ENCODE results near the gene SLC4A1.

Gene SLC4A1

DNA sequence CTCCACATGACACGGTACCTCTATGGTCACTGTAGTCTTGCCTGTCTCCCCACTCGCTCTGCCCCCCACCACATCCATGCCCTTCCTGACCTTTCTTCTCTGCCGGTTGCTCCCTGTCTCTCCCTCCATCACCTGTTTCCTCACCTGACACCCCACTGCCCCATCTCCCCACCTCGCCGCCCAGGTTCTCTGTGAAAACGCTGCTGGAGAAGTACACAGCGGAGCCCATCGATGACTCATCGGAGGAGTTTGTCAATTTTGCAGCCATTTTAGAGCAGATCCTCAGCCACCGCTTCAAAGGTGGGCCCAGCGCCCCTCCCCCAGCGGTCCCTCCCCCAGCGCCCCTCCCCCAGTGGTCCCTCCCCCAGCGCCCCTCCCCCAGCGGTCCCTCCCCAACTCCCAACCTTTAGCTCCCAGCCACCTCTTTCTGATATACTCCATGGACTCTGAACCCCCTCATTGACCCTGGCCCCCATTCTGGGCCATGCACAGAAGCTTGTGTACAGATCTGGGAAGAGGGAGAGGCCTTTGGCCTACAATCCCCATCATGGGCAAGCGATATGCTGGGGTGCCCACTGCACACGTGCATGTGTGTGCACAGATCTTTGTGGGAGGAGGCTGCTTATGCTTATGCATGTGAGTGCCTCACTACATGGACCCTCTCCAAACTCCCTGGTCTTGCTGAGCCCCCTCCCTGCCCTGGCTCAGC, 44.6 kb upstream of the SLC4A1 start:
- TF ChIP-seq, protein P1, sequence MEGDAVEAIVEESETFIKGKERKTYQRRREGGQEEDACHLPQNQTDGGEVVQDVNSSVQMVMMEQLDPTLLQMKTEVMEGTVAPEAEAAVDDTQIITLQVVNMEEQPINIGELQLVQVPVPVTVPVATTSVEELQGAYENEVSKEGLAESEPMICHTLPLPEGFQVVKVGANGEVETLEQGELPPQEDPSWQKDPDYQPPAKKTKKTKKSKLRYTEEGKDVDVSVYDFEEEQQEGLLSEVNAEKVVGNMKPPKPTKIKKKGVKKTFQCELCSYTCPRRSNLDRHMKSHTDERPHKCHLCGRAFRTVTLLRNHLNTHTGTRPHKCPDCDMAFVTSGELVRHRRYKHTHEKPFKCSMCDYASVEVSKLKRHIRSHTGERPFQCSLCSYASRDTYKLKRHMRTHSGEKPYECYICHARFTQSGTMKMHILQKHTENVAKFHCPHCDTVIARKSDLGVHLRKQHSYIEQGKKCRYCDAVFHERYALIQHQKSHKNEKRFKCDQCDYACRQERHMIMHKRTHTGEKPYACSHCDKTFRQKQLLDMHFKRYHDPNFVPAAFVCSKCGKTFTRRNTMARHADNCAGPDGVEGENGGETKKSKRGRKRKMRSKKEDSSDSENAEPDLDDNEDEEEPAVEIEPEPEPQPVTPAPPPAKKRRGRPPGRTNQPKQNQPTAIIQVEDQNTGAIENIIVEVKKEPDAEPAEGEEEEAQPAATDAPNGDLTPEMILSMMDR (IDR thresholded peaks at IDR 0.05; ENCODE audit: low read depth, low read length), result no peak
- no peak overlapping the region for H3K4me3 ChIP-seq (ENCODE audit: low read depth, low read length)

DNA sequence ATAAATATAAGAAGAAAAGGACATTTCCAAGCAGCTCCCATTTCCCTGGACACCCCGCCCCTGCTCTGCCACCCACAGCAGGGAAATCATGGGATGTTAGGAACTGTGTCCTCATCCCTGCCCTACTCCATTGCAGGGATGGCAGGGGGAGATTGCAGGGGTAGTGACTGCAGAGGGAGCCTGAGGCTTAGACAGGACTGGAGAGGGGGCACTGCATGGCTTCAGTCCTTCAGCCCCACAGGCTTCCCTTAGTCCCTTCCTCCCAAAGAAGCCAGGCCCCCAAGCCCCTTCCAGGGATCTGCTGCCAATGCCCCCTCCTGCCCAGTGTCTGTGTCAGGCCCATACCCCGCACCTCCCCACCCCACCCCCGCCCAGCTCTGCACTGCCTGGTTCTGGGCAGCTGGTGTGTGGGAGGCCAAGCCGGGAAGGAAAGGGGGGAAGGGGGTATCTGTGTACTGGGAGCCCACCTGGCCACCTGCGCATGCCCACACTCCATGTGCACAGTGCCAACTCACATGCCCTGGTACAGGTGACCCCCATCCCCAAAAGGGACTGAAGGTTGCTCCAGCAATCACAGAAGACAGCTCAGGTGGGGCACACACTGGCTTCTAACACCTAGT, 43.7 kb upstream of the SLC4A1 start:
- TF ChIP-seq, protein P1 (IDR thresholded peaks at IDR 0.05; ENCODE audit: low read depth, low read length), result no peak

DNA sequence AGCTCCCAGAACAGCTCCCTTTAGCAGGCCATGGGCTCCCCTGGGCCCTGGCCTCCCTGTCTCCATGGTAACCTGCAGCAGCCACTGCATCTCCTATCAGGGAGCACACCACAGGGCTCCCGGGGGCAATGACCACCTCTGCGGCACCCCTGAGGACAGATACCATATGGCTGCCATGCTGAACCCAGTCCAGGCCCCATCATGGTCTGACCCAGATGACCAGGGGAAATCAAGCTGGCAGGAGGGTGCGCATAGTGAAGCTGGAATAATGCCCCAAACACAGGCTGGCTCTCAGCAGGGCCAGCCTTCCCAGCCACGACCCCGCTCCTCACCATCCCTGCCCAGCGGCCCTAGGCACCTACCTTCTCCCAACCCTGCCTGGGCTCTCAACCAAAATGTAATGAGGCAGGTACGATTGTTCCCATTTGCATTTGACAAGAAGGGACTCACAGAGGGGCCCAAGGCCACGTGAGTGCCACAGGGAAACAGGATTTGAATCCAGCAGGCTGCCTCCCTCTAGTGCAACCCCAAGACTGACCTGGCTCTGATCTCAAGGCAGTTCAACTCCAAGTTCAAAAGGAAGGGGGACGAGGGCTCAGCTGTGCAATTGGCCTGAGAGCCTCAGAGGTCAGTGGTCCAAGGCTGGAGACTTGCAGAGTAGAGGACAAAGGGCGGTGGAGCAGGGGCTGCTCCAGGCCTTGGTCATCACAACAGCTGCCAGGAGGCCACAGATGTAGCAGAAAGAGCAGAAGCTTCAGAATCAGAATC, 42.9 kb upstream of the SLC4A1 start:
- no peak overlapping the region for H3K4me3 ChIP-seq (ENCODE audit: low read depth, low read length)
- TF ChIP-seq, protein P1 (IDR thresholded peaks at IDR 0.05; ENCODE audit: low read depth, low read length), result no peak

More for the DNA sequence above, 43.7 kb upstream of the SLC4A1 start:
- no peak overlapping the region for H3K4me3 ChIP-seq (ENCODE audit: low read depth, low read length)

DNA sequence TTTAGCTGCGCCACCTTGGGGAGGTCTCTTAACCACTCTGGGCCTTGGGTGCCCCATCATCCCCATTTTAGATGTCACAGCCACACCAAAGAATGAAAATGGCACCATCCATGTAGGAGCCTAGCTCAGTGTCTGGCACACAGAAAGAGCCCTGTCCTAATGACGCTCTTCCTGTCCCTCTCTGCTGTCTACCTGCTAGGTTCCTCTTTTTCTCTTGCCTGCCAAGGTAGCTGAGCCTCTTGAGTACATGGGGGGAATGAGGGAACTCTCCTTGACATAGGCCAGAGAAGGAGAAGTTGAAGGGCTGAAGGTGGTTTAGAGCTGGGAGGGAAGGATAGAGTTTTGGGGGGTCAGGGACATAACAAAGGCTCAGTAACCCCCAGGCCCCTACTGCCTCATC, 42.3 kb upstream of the SLC4A1 start:
- no peak overlapping the region for H3K4me3 ChIP-seq (ENCODE audit: low read depth, low read length)
- TF ChIP-seq, protein P1 (IDR thresholded peaks at IDR 0.05; ENCODE audit: low read depth, low read length), result no peak

DNA sequence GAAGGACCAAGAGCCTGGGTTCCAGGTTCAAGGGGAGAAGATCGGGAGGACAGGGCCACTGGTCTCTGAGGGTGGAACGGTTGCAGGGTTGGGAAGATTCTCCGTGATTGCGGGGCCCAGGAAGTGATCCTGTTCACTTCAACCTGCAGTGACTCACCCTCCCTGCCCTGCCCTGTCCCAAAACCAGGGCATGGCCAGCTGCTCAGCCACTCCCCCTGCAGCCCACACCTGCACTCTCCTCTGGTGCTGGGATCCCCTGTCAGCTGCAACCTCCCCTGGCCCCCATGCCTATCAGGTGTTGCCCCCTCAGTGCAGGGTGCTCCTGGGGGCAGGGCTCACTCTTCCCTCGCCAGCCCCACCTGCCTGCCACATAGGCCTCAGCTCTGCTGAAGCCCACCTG, 41.5 kb upstream of the SLC4A1 start:
- H3K4me3 ChIP-seq (ENCODE audit: low read depth, low read length), result no peak overlapping the region
- TF ChIP-seq, protein P1 (IDR thresholded peaks at IDR 0.05; ENCODE audit: low read depth, low read length), result no peak

DNA sequence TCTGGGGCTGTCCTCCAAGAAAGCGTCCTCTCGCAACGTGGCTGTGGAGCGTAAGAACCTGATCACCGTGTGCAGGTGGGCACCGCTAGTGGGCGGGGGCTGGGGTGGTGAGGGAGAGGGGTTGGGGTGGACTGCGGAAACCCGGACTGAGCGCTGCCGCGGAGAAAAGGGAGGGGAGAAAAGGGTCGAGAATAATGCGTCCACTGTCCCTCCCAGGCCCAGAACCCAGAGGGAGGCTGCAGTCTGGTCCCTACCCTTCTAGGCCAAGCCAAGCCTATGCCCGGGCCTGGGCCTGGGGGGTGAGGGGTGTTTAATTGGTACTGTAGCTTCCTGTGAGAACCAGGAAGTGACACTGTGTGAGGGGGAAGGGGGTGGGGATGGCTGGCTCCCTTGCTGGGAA, 40.9 kb upstream of the SLC4A1 start:
- no peak overlapping the region for H3K4me3 ChIP-seq (ENCODE audit: low read depth, low read length)
- TF ChIP-seq, protein P1 (IDR thresholded peaks at IDR 0.05; ENCODE audit: low read depth, low read length), result no peak

All from WI38 (cell line).